Stimulated activated CD4-positive, alpha-beta T cell treated with anti-CD3 and anti-CD28 coated beads, Interleukin-1b, Interleukin-23, amount 100 ng/mL, for 4 hours (primary cell): ENCODE results near the gene EIF4E1B.
"Not testable (repeated sequence)": the region's sequence is repeated elsewhere in the genome, so short reads cannot be mapped to it uniquely, and the experiment has no call there.

Experiments
- DNase-seq, 2 donors: peaks; one replicate each; pipeline ENCODE4 v3.0.0-alpha.2; 2020; ENCODE audit warnings: low read depth in 2 of 2

The EIF4E1B gene

GRCh38 chr5:176629853-176630680 lies at the start of gene EIF4E1B, which contains the start of gene SNCB:
EIF4E1B (plus strand) TSS chr5:176630675; CDS start chr5:176642788, 12,113 bp downstream.
SNCB (minus strand) TSS chr5:176630534; CDS start chr5:176629654, 880 bp downstream.
- DNase-seq, result peak in 1 of 2 donors; percentile 51

GRCh38 chr5:176581361-176581760 lies 49.1 kb upstream of the EIF4E1B start:
- no peak for DNase-seq

- DNase-seq, result no peak
These were observed 47.4 kb upstream of the EIF4E1B start for GRCh38 chr5:176583076-176583475.

GRCh38 chr5:176587398-176587797 lies 43.1 kb upstream of the EIF4E1B start:
- no peak for DNase-seq

GRCh38 chr5:176588297-176588696 lies 42.2 kb upstream of the EIF4E1B start:
- DNase-seq, result no peak

GRCh38 chr5:176589039-176589769 lies 41.3 kb upstream of the EIF4E1B start:
- no peak for DNase-seq

GRCh38 chr5:176590035-176590717 lies 40.3 kb upstream of the EIF4E1B start:
- DNase-seq, result no peak

GRCh38 chr5:176591667-176592066 lies 38.8 kb upstream of the EIF4E1B start:
- DNase-seq, result not testable (repeated sequence)

GRCh38 chr5:176592573-176592972 lies 37.9 kb upstream of the EIF4E1B start:
- no peak for DNase-seq

GRCh38 chr5:176593273-176593869 lies 37.1 kb upstream of the EIF4E1B start:
- no peak for DNase-seq

GRCh38 chr5:176594554-176594953 lies 35.9 kb upstream of the EIF4E1B start:
- no peak for DNase-seq

- DNase-seq, result no peak
These were observed 35.0 kb upstream of the EIF4E1B start for GRCh38 chr5:176595386-176595943.

- DNase-seq, result no peak
These were observed 34.3 kb upstream of the EIF4E1B start for GRCh38 chr5:176596069-176596644.

GRCh38 chr5:176596689-176597416 lies 33.6 kb upstream of the EIF4E1B start:
- DNase-seq, result peak; percentile 56 to 63

- no peak for DNase-seq
These were observed 32.8 kb upstream of the EIF4E1B start for GRCh38 chr5:176597417-176598389.

GRCh38 chr5:176599749-176600430 lies 30.6 kb upstream of the EIF4E1B start:
- not testable (repeated sequence) for DNase-seq

GRCh38 chr5:176601901-176602482 lies 28.5 kb upstream of the EIF4E1B start:
- no peak for DNase-seq

- DNase-seq, result no peak
These were observed 27.4 kb upstream of the EIF4E1B start for GRCh38 chr5:176603091-176603490.
